ENCODE results near the gene S100P.

DNA sequence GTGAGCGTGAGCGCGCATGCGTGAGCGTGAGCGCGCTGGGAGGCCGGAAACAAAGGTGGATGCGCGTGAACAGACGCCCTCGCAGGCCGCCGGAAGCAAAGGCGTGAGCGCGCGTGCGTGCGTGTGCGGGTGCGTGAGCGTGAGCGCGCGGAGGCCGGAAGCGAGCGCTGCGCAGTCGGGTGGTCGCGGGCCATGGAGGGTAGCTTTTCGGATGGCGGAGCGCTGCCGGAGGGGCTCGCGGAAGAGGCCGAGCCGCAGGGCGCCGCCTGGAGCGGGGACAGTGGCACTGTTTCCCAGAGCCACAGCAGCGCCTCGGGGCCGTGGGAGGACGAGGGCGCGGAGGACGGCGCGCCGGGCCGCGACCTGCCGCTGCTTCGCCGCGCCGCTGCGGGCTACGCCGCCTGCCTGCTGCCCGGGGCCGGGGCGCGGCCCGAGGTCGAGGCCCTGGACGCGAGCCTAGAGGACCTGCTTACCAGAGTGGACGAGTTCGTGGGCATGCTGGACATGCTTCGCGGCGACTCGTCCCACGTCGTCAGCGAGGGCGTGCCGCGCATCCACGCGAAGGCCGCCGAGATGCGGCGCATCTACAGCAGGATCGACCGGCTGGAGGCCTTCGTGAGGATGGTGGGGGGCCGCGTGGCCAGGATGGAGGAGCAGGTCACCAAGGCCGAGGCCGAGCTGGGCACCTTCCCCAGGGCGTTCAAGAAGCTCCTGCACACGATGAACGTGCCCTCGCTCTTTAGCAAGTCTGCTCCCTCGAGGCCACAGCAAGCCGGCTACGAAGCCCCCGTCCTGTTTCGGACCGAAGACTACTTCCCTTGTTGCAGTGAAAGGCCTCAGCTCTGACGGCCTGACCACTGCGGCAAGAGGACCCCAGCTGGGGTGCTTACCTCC is 22.6 kb downstream of the S100P start, which contains the start of gene BLOC1S4:
- TF ChIP-seq, protein P1, sequence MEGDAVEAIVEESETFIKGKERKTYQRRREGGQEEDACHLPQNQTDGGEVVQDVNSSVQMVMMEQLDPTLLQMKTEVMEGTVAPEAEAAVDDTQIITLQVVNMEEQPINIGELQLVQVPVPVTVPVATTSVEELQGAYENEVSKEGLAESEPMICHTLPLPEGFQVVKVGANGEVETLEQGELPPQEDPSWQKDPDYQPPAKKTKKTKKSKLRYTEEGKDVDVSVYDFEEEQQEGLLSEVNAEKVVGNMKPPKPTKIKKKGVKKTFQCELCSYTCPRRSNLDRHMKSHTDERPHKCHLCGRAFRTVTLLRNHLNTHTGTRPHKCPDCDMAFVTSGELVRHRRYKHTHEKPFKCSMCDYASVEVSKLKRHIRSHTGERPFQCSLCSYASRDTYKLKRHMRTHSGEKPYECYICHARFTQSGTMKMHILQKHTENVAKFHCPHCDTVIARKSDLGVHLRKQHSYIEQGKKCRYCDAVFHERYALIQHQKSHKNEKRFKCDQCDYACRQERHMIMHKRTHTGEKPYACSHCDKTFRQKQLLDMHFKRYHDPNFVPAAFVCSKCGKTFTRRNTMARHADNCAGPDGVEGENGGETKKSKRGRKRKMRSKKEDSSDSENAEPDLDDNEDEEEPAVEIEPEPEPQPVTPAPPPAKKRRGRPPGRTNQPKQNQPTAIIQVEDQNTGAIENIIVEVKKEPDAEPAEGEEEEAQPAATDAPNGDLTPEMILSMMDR (IDR thresholded peaks at IDR 0.05): peak in 3 of 6 experiments; percentile 3 to 39 (median 33)
- TF ChIP-seq POLR2A (IDR thresholded peaks at IDR 0.05): peak; percentile 76 to 88
